GM21381 (cell line): ENCODE results near the gene RHBDD2.
"Not testable (repeated sequence)": the region's sequence is repeated elsewhere in the genome, so short reads cannot be mapped to it uniquely, and the experiment has no call there.

Source experiments
- ATAC-seq: cut with Tn5 transposase; IDR thresholded peaks from one replicate; pipeline ENCODE4 v1.9.1; 2021; ENCODE audit warnings: mild to moderate bottlenecking, moderate library complexity; ENCODE audit not compliant: unreplicated experiment

Gene RHBDD2

GRCh38 chr7:75878769-75879611 is at the start of gene RHBDD2:
RHBDD2 (plus strand) TSS chr7:75879034; CDS start chr7:75879083, 49 bp downstream.
- peak; percentile 96 for ATAC-seq

GRCh38 chr7:75829656-75830055 is 49.2 kb upstream of the RHBDD2 start:
- ATAC-seq, result not testable (repeated sequence)

GRCh38 chr7:75830978-75831377 is 47.9 kb upstream of the RHBDD2 start:
- ATAC-seq, result no peak

- not testable (repeated sequence) for ATAC-seq
Observed at GRCh38 chr7:75833662-75834061, 45.2 kb upstream of the RHBDD2 start.

- no peak for ATAC-seq
Observed at GRCh38 chr7:75835688-75836285, 43.0 kb upstream of the RHBDD2 start.

- no peak for ATAC-seq
Observed at GRCh38 chr7:75836798-75837197, 42.0 kb upstream of the RHBDD2 start.

GRCh38 chr7:75838281-75838930 is 40.4 kb upstream of the RHBDD2 start:
- not testable (repeated sequence) for ATAC-seq

GRCh38 chr7:75840029-75840428 is 38.8 kb upstream of the RHBDD2 start:
- no peak for ATAC-seq

GRCh38 chr7:75842836-75843446 is 35.9 kb upstream of the RHBDD2 start:
- ATAC-seq, result peak; percentile 89

GRCh38 chr7:75843613-75844116 is 35.2 kb upstream of the RHBDD2 start:
- no peak for ATAC-seq

GRCh38 chr7:75844158-75844557 is 34.7 kb upstream of the RHBDD2 start:
- ATAC-seq, result no peak

GRCh38 chr7:75845132-75845531 is 33.7 kb upstream of the RHBDD2 start:
- ATAC-seq, result not testable (repeated sequence)

- no peak for ATAC-seq
Observed at GRCh38 chr7:75847707-75848106, 31.1 kb upstream of the RHBDD2 start.

GRCh38 chr7:75849573-75849972 is 29.3 kb upstream of the RHBDD2 start:
- no peak for ATAC-seq

GRCh38 chr7:75850235-75850634 is 28.6 kb upstream of the RHBDD2 start:
- no peak for ATAC-seq

- ATAC-seq, result no peak
Observed at GRCh38 chr7:75854233-75854632, 24.6 kb upstream of the RHBDD2 start.

- not testable (repeated sequence) for ATAC-seq
Observed at GRCh38 chr7:75854813-75855345, 24.0 kb upstream of the RHBDD2 start.

GRCh38 chr7:75856536-75856935 is 22.3 kb upstream of the RHBDD2 start:
- ATAC-seq, result no peak

GRCh38 chr7:75858410-75858809 is 20.4 kb upstream of the RHBDD2 start:
- ATAC-seq, result no peak

GRCh38 chr7:75861636-75862035 is 17.2 kb upstream of the RHBDD2 start:
- ATAC-seq, result no peak

- not testable (repeated sequence) for ATAC-seq
Observed at GRCh38 chr7:75864251-75864650, 14.6 kb upstream of the RHBDD2 start.
